Heart right ventricle (tissue), 16 donors: ENCODE results near the gene SH2D2A. TPM values are rescaled to one million over a fixed set of nuclear protein-coding genes. Genes with fewer than 3 reads are reported as not detected.
A peak's percentile ranks its signal among the peaks of the same experiment; 100 is the strongest.

ENCODE experiments used
- ATAC-seq, 8 donors: fragments of 200-7000 bp; cut with Tn5 transposase; one replicate each; pipeline ENCODE4 v1.9.1; 2020; ENCODE audit warnings: mild to moderate bottlenecking in 8 of 8, moderate library complexity in 8 of 8, moderate number of reproducible peaks in 1 of 8
- DNase-seq, 2 donors: peaks; one replicate each; pipeline ENCODE4 v3.0.0-alpha.2; 2020
- H3K27ac ChIP-seq, 10 donors: fragments of 200-600 bp; sonication (generic) in 2 of 10; one replicate each; pipeline versions ENCODE4 v1.5.0 to v1.8.0; 2020 to 2022; ENCODE audit warnings: mild to moderate bottlenecking in 3 of 10
- H3K27me3 ChIP-seq, 7 donors: fragments of 200-600 bp; one replicate each; pipeline ENCODE4 v1.8.0; 2021 to 2022; ENCODE audit warnings: mild to moderate bottlenecking in 2 of 7
- H3K36me3 ChIP-seq, 9 donors: fragments of 200-600 bp; sonication (generic) in 1 of 9; one replicate each; pipeline versions ENCODE4 v1.5.0 to v1.8.0; 2020 to 2022; ENCODE audit warnings: mild to moderate bottlenecking in 2 of 9
- H3K4me1 ChIP-seq, 9 donors: fragments of 200-600 bp; sonication (generic) in 1 of 9; one replicate each; pipeline versions ENCODE4 v1.5.0 to v1.8.0; 2020 to 2022; ENCODE audit warnings: mild to moderate bottlenecking in 4 of 9
- H3K4me3 ChIP-seq, 10 donors: fragments of 200-600 bp; sonication (generic) in 2 of 10; one replicate each; pipeline versions ENCODE4 v1.5.0 to v1.8.0; 2020 to 2022; ENCODE audit warnings: mild to moderate bottlenecking in 7 of 10, moderate library complexity in 2 of 10
- H3K9me3 ChIP-seq, 11 donors: fragments of 200-600 bp in 10 of 11; sonication (generic) in 2 of 11; one replicate each; pipeline versions ENCODE4 v1.5.0 to v1.8.0; 2013 to 2022; ENCODE audit warnings: mild to moderate bottlenecking in 2 of 11, control low read depth in 1 of 11, moderate library complexity in 1 of 11
- CTCF ChIP-seq, 9 donors: fragments of 200-600 bp; sonication (generic) in 2 of 9; IDR thresholded peaks; one replicate each; pipeline versions ENCODE4 v1.5.0 to v1.8.0; 2021 to 2022; ENCODE audit warnings: antibody characterized with exemption in 9 of 9, mild to moderate bottlenecking in 5 of 9, moderate library complexity in 1 of 9
- WGBS, 2 donors: extraction: QIAGEN DNeasy Blood & Tissue Kit; methylation state at CpG; one replicate each; pipeline ENCODE4 v1.1.7; 2013; ENCODE audit warnings: inconsistent platforms in 1 of 2; 5-methylcytosine and 5-hydroxymethylcytosine counted together
- intact Hi-C, 10 donors: fragments of 100-400 bp; cut with DNase I; formaldehyde crosslinking; loops; one replicate each; pipeline versions ENCODE4 v1.11.1 to v1.14.2; 2022
- polyA plus RNA-seq, 2 donors: library from polyadenylated mRNA; stranded (reverse); fragments of 200-250 nt; gene quantifications; one replicate each; pipeline ENCODE4 v1.2.3, GENCODE V29; 2013
- total RNA-seq, 10 donors: library from RNA; stranded (reverse); fragmentation: NEBNext Ultra II Directional in 3 of 10; extraction: Animal tissue kit (Norgen Biotek cat#: 25700) in 3 of 10; gene quantifications; one replicate each; pipeline versions ENCODE4 v1.2.1 to v1.2.4, GENCODE V29; 2021 to 2023
- donor health status: Arrhythmogenic right ventricular cardiomyopathy.
- donor health status: ischemic (EF 13 %, LVEDD 7.1; RV severe dilation, severe dysfunction).
- donor health status: healthy with polysubstance abuse.
- donor health status: DM: no; HTN: yes; CAD: no.
- donor health status: DM: no; HTN: no; CAD: no.
- donor health status: ischemic (EF 25% LVEDD 6.9; RV normal size, moderate dysfunction).
- donor health status: ischemic (EF 25% LVEDD 5.7; RV mildly dilated, moderate dysfunction).
- donor health status: healthy.
- donor health status: DM: yes; HTN: yes; CAD: no.
- donor health status: Ischemic cardiomyopathy.
- donor health status: ischemic (EF 35%, LVEDD 5.7; RV mildly dilated, moderate dysfunction).
- donor health status: nonischemic (EF 11% LVEDD 7.7; RV severe dilation, severe dysfunction).
- donor health status: DM: yes; HTN: yes; CAD: no.
- donor health status: PGD.
- donor health status: ischemic (EF 29% LVEDD 5.4; RV normal size, mild dysfunction).
- donor health status: nonischemic (EF 23%, LVEDD 6.1; RV moderate dilation, normal function).

SH2D2A gene
- total and polyA plus RNA-seq, 12 donors, result 0.50 to 4.4 (median 0.81) TPM; not detected in 1

DNA sequence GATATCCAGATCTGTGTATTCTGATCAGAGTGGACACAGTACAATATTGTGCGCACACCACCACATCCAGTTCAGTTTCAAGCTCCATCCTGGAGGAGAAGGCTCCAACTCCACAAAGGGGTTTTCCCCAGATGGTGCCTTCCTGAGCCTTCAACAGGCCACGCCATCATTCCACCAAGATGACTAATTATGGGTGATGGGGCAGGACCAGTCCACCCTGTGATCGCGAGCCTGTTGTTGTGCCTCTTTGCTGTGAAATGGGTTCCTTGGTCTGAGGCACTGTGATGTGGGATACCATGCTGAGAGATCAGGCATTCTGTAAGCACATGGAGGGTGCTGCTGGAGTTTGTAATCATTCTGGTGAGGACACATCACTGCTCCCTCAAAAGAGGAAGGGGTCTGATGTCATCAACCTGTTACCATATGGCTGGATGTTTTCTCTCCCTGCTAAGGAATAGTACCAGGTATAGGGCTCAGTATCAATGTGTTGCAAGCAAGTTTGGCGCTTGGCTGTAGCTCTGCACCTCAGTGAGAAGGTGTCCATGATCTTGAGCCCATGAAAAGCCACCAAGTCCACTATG lies 6.7 kb upstream of the SH2D2A start:
- Histone ChIP-seq H3K9me3 (no peaks in the 10 kb centered on the region), H3K4me1 (no peaks in the 10 kb centered on the region), H3K27ac (no peak overlapping the region), H3K27me3 (peaks cover 0 to 4% (median 0%) of the 10 kb centered on the region in 7 donors), H3K36me3 (peaks cover 0 to 3% (median 0%) of the 10 kb centered on the region in 9 donors), H3K4me3 (no peak overlapping the region)
- TF ChIP-seq CTCF (IDR thresholded peaks at IDR 0.05), result no peak
- intact Hi-C loops, result no loop called here
- no peak for ATAC-seq
- WGBS, 2 donors, result 89 to 93% methylated on average over 5 of the region's 5 CpGs
- no peak for DNase-seq

GRCh38 chr1:156822680-156823079 lies 6.0 kb upstream of the SH2D2A start:
- H3K4me1 ChIP-seq, result peaks cover 0 to 3% (median 0%) of the 10 kb centered on the region in 9 donors
- 75 to 85% methylated on average over 1 of the region's 1 CpG for WGBS, 2 donors
- TF ChIP-seq CTCF (IDR thresholded peaks at IDR 0.05), result no peak
- peaks cover 0 to 4% (median 0%) of the 10 kb centered on the region in 7 donors for H3K27me3 ChIP-seq
- ATAC-seq (no peak), DNase-seq (no peak)
- no peaks in the 10 kb centered on the region for H3K9me3 ChIP-seq
- H3K36me3 ChIP-seq, result peaks cover 0 to 3% (median 0%) of the 10 kb centered on the region in 9 donors
- no peak overlapping the region for H3K4me3 ChIP-seq
- no peak overlapping the region for H3K27ac ChIP-seq
- intact Hi-C loops, result no loop called here

DNA sequence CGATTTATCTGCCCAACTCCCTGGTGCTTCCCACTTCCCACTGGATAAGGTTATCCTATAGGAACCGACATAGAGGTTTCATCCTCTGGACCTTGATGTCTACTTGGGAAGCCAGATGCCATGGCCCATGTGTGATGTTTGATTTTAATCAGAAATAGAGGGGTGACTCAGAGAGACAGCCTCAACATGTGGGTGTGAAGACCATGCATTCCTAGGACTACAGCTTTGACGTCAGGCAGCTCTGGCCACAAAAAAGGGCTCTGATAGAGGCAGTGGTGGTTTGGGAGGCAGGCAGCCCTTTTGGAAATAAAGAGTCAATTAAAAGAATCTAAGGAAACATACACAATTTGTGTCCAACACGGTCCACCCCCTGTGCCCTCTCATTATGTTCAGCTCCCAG lies 5.2 kb upstream of the SH2D2A start:
- WGBS, 2 donors, result 65 to 70% methylated on average over 4 of the region's 4 CpGs
- intact Hi-C loops, result no loop called here
- DNase-seq (no peak), ATAC-seq (peak in 1 of 8 donors; percentile 43)
- H3K4me3 ChIP-seq, result no peak overlapping the region
- peaks cover 0 to 3% (median 0%) of the 10 kb centered on the region in 9 donors for H3K36me3 ChIP-seq
- peaks cover 0 to 11% (median 0%) of the 10 kb centered on the region in 9 donors for H3K4me1 ChIP-seq
- peaks cover 0 to 4% (median 0%) of the 10 kb centered on the region in 7 donors for H3K27me3 ChIP-seq
- no peak overlapping the region for H3K27ac ChIP-seq
- no peaks in the 10 kb centered on the region for H3K9me3 ChIP-seq
- TF ChIP-seq CTCF (IDR thresholded peaks at IDR 0.05), result no peak

- peak overlapping the region; percentile 1 to 56 (median 43) for H3K4me3 ChIP-seq
- 58 to 60% methylated on average over 10 of the region's 10 CpGs for WGBS, 2 donors
- ATAC-seq (peak in 4 of 8 donors; percentile 18 to 38 (median 30)), DNase-seq (no peak)
- peaks cover 0 to 11% (median 0%) of the 10 kb centered on the region in 9 donors for H3K36me3 ChIP-seq
- TF ChIP-seq CTCF (IDR thresholded peaks at IDR 0.05), result no peak
- peaks cover 0 to 14% (median 4%) of the 10 kb centered on the region in 7 donors for H3K27me3 ChIP-seq
- intact Hi-C loops, result loop anchor here in 1 of 10 donors (5.0 kb wide), 1 partner anchor 41 kb away; the partner anchor contains the start of gene INSRR
- peaks cover 12 to 51% (median 23%) of the 10 kb centered on the region in 9 donors for H3K4me1 ChIP-seq
- no peaks in the 10 kb centered on the region for H3K9me3 ChIP-seq
- H3K27ac ChIP-seq, result peak overlapping the region; percentile 65 to 93 (median 77)
Observed at GRCh38 chr1:156815961-156816422, 656 bp downstream of the SH2D2A start.
